H1 (cell line): Measurements from ENCODE around the gene RAB44.
"Not testable (repeated sequence)": the region's sequence is repeated elsewhere in the genome, so short reads cannot be mapped to it uniquely, and the experiment has no call there.

Experiments used
- CEBPB ChIP-seq: IDR thresholded peaks from 2 replicates; pipeline ENCODE4 v1.6.1; 2012; ENCODE audit warnings: low read depth, low read length
- JUND ChIP-seq: IDR thresholded peaks from 2 replicates; pipeline ENCODE4 v1.6.1; 2011; ENCODE audit warnings: mild to moderate bottlenecking, improper control_type of control experiment, low read length
- NRF1 ChIP-seq: IDR thresholded peaks from 2 replicates; pipeline ENCODE4 v1.6.1; 2011; ENCODE audit warnings: mild to moderate bottlenecking, low read depth, low read length, improper control_type of control experiment
- POLR2A ChIP-seq, 2 experiments: IDR thresholded peaks; 1 replicate in 1 of 2; 2 replicates in 1 of 2; pipeline ENCODE4 v1.6.1; 2011; ENCODE audit warnings: low read depth in 2 of 2, low read length in 2 of 2, mild to moderate bottlenecking in 2 of 2; ENCODE audit errors: control extremely low read depth in 1 of 2
- ZNF274 ChIP-seq: IDR thresholded peaks from 2 replicates; pipeline ENCODE4 v1.7.0; 2012; ENCODE audit warnings: low read length, borderline replicate concordance; ENCODE audit errors: extremely low read depth
- TF ChIP-seq, protein P1 (sequence below), 3 experiments: IDR thresholded peaks; 1 replicate in 2 of 3; 2 replicates in 1 of 3; pipeline versions ENCODE4 v1.5.1 to v1.6.1; 2011; ENCODE audit warnings: low read length in 3 of 3, mild to moderate bottlenecking in 3 of 3, inconsistent platforms in 2 of 3, low read depth in 1 of 3, moderate library complexity in 1 of 3; ENCODE audit not compliant: insufficient read depth in 1 of 3; ENCODE audit errors: control extremely low read depth in 1 of 3

DNA sequence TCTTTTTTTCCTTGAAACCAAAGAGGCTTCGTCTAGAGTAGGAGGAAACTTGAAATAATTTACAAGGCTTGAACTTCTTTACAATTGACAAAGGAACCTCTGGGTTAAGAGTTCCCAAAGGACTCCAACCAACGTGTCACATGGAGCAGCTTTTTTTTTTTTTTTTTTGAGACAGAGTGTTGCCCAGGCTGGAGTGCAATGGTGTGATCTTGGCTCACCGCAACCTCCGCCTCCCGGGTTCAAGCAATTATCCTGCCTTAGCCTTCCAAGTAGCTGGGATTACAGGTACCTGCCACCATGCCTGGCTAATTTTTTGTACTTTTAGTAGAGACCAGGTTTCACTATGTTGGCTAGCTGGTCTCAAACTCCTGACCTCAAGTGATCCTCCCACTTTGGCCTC lies 43.2 kb upstream of the RAB44 start:
- TF ChIP-seq NRF1; CEBPB; ZNF274; POLR2A (IDR thresholded peaks at IDR 0.05; ENCODE audit: control extremely low read depth in 1 of 2, low read depth in 2 of 2, low read length in 2 of 2); JUND: not testable (repeated sequence)
- TF ChIP-seq, protein P1, sequence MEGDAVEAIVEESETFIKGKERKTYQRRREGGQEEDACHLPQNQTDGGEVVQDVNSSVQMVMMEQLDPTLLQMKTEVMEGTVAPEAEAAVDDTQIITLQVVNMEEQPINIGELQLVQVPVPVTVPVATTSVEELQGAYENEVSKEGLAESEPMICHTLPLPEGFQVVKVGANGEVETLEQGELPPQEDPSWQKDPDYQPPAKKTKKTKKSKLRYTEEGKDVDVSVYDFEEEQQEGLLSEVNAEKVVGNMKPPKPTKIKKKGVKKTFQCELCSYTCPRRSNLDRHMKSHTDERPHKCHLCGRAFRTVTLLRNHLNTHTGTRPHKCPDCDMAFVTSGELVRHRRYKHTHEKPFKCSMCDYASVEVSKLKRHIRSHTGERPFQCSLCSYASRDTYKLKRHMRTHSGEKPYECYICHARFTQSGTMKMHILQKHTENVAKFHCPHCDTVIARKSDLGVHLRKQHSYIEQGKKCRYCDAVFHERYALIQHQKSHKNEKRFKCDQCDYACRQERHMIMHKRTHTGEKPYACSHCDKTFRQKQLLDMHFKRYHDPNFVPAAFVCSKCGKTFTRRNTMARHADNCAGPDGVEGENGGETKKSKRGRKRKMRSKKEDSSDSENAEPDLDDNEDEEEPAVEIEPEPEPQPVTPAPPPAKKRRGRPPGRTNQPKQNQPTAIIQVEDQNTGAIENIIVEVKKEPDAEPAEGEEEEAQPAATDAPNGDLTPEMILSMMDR (IDR thresholded peaks at IDR 0.05; ENCODE audit: control extremely low read depth in 1 of 3, insufficient read depth in 1 of 3, low read depth in 1 of 3, low read length in 3 of 3): not testable (repeated sequence)
